GM12878 (cell line): ENCODE results near the gene EMC6. TPM values are rescaled to one million over a fixed set of nuclear protein-coding genes. Genes with fewer than 3 reads are reported as not detected.

Experiments used
- ATAC-seq: fragments of 200-7000 bp; cut with Tn5 transposase; 3 replicates; pipeline ENCODE4 v1.9.1; 2020; ENCODE audit warnings: mild to moderate bottlenecking, moderate library complexity
- BruUV-seq: library from RNA; stranded (reverse); fragments of 400-500 nt; replicated peaks from 2 replicates; lab custom pipeline; 2021; lab: Mats Ljungman, UMichigan
- CTCF ChIA-PET: fragments of 300-600 bp; sonication (Branson Sonifier 250); formaldehyde crosslinking; extraction: SDS; loops from one replicate; lab custom pipeline; 2021; ENCODE audit warnings: inconsistent platforms; lab: Yijun Ruan, JAX
- POLR2A ChIA-PET: fragments of 350-600 bp; formaldehyde crosslinking; extraction: SDS; loops from one replicate; lab custom pipeline; 2021; ENCODE audit warnings: inconsistent platforms; lab: Charles Lee
- RAD21 ChIA-PET: fragments of 300-600 bp; sonication (Branson Sonifier 250); formaldehyde crosslinking; loops from one replicate; lab custom pipeline; 2023; ENCODE audit warnings: antibody characterized with exemption; ENCODE audit not compliant: unreplicated experiment; lab: Charles Lee
- SMC1A ChIA-PET: fragments of 300-600 bp; sonication (Branson Sonifier 250); formaldehyde crosslinking; loops from one replicate; lab custom pipeline; 2023; ENCODE audit not compliant: unreplicated experiment, uncharacterized antibody; lab: Charles Lee
- DNase-seq: peaks from one replicate; pipeline ENCODE4 v3.0.0-alpha.2; 2011; ENCODE audit warnings: low read depth, low spot score
- FAIRE-seq: peaks from 3 replicates; lab custom pipeline; 2011; peaks lifted over from hg19 to GRCh38; lab: Jason Lieb, UNC
- H2AFZ ChIP-seq: 2 replicates; pipeline ENCODE4 v1.6.0; 2011; ENCODE audit warnings: low read depth, low read length, control low read depth; ENCODE audit not compliant: control insufficient read depth
- H3K27ac ChIP-seq: 2 replicates; pipeline ENCODE4 v1.5.1; 2011; ENCODE audit warnings: control low read depth; ENCODE audit not compliant: control insufficient read depth, insufficient read depth
- H3K27me3 ChIP-seq, 2 experiments: replicated peaks in 1 of 2; 2 replicates each; pipeline versions ENCODE4 v1.6.0 to v1.6.1; 2011; ENCODE audit warnings: low read length in 1 of 2; ENCODE audit not compliant: control insufficient read depth in 2 of 2, insufficient read depth in 2 of 2
- H3K36me3 ChIP-seq, 2 experiments: 2 replicates each; pipeline ENCODE4 v1.5.1; 2011; ENCODE audit warnings: low read length in 1 of 2; ENCODE audit not compliant: control insufficient read depth in 2 of 2, insufficient read depth in 2 of 2
- H3K4me1 ChIP-seq: 2 replicates; pipeline ENCODE4 v1.6.1; 2011; ENCODE audit warnings: mild to moderate bottlenecking, low read length, moderate library complexity, mixed read lengths; ENCODE audit not compliant: control insufficient read depth, insufficient read depth
- H3K4me2 ChIP-seq: 2 replicates; pipeline ENCODE4 v1.6.0; 2011; ENCODE audit warnings: control low read depth; ENCODE audit not compliant: control insufficient read depth, insufficient read depth
- H3K4me3 ChIP-seq: fragments of 200-600 bp; sonication (generic); 2 replicates; pipeline ENCODE4 v1.5.1; 2016
- H3K79me2 ChIP-seq: 2 replicates; pipeline ENCODE4 v1.6.0; 2011; ENCODE audit warnings: low read length; ENCODE audit not compliant: control insufficient read depth, insufficient read depth
- H3K9ac ChIP-seq: 2 replicates; pipeline ENCODE4 v1.8.0; 2011; ENCODE audit warnings: low read length, control low read depth, mixed read lengths; ENCODE audit not compliant: control insufficient read depth, insufficient read depth
- H3K9me3 ChIP-seq: replicated peaks from 3 replicates; pipeline ENCODE4 v1.5.1; 2011; ENCODE audit warnings: mild to moderate bottlenecking, low read length; ENCODE audit not compliant: control insufficient read depth, insufficient read depth
- H4K20me1 ChIP-seq: 2 replicates; pipeline ENCODE4 v1.6.0; 2011; ENCODE audit not compliant: control insufficient read depth, insufficient read depth
- CHD1 ChIP-seq: IDR thresholded peaks from 2 replicates; pipeline ENCODE4 v1.6.1; 2012; ENCODE audit warnings: low read depth, low read length, improper control_type of control experiment
- E2F4 ChIP-seq: IDR thresholded peaks from 2 replicates; pipeline ENCODE4 v1.6.1; 2012; ENCODE audit warnings: low read depth, low read length, improper control_type of control experiment
- ELK1 ChIP-seq: IDR thresholded peaks from 2 replicates; pipeline ENCODE4 v1.6.1; 2012; ENCODE audit warnings: low read depth, low read length, improper control_type of control experiment
- FOXK2 ChIP-seq: fragments of 450-650 bp; IDR thresholded peaks from 2 replicates; pipeline ENCODE4 v1.6.1; 2017; ENCODE audit warnings: mild to moderate bottlenecking, moderate library complexity
- FOXM1 ChIP-seq: IDR thresholded peaks from 2 replicates; pipeline ENCODE4 v1.6.1; 2012; ENCODE audit warnings: low read depth, mild to moderate bottlenecking, inconsistent platforms, low read length, moderate library complexity
- GATAD2B ChIP-seq: fragments of 450-650 bp; conservative IDR thresholded peaks from 2 replicates; pipeline ENCODE4 v1.6.1; 2017; ENCODE audit warnings: low read depth, mild to moderate bottlenecking, moderate library complexity
- PAX5 ChIP-seq: IDR thresholded peaks from 2 replicates; pipeline ENCODE4 v1.6.1; 2011; ENCODE audit warnings: low read depth, low read length, borderline replicate concordance
- PBX3 ChIP-seq: IDR thresholded peaks from 2 replicates; pipeline ENCODE4 v1.6.1; 2011; ENCODE audit warnings: mild to moderate bottlenecking, low read depth, low read length, moderate library complexity; ENCODE audit not compliant: insufficient replicate concordance
- RAD21 ChIP-seq: IDR thresholded peaks from 2 replicates; pipeline ENCODE4 v1.6.1; 2011; ENCODE audit warnings: mild to moderate bottlenecking, low read depth, low read length, moderate library complexity; ENCODE audit not compliant: insufficient read depth
- RB1 ChIP-seq: fragments of 450-650 bp; formaldehyde crosslinking; IDR thresholded peaks from 2 replicates; pipeline ENCODE4 v1.6.1; 2017; ENCODE audit warnings: mild to moderate bottlenecking, borderline replicate concordance
- RELA ChIP-seq: fragments of 450-650 bp; IDR thresholded peaks from 2 replicates; pipeline ENCODE4 v1.8.0; 2014; ENCODE audit warnings: borderline replicate concordance; ENCODE audit not compliant: partially characterized antibody
- SP1 ChIP-seq: IDR thresholded peaks from one replicate; pipeline ENCODE4 v1.6.1; 2011; ENCODE audit warnings: low read depth, low read length
- STAT3 ChIP-seq: IDR thresholded peaks from 2 replicates; pipeline ENCODE4 v1.6.1; 2011; ENCODE audit warnings: low read depth, low read length, improper control_type of control experiment
- TBL1XR1 ChIP-seq: IDR thresholded peaks from 2 replicates; pipeline ENCODE4 v1.6.1; 2012; ENCODE audit warnings: low read depth, low read length, improper control_type of control experiment
- TCF12 ChIP-seq: IDR thresholded peaks from 2 replicates; pipeline ENCODE4 v1.6.1; 2011; ENCODE audit warnings: low read depth, mild to moderate bottlenecking, low read length
- TCF3 ChIP-seq: IDR thresholded peaks from 2 replicates; pipeline ENCODE4 v1.6.1; 2012; ENCODE audit warnings: low read depth, mild to moderate bottlenecking, low read length, borderline replicate concordance; ENCODE audit not compliant: insufficient read depth
- ZNF274 ChIP-seq: IDR thresholded peaks from one replicate; pipeline ENCODE4 v1.8.0; 2011; ENCODE audit not compliant: insufficient read length, insufficient read depth
- ZNF384 ChIP-seq: IDR thresholded peaks from 2 replicates; pipeline ENCODE4 v1.6.1; 2012; ENCODE audit warnings: low read depth, mild to moderate bottlenecking, low read length, improper control_type of control experiment, borderline replicate concordance
- ZSCAN29 ChIP-seq: fragments of 450-650 bp; IDR thresholded peaks from 2 replicates; pipeline ENCODE4 v1.6.1; 2017; ENCODE audit warnings: mild to moderate bottlenecking, moderate library complexity
- WGBS: methylation state at CpG from one replicate; pipeline ENCODE4 v1.1.6; 2016; ENCODE audit warnings: low lambda C conversion rate; ENCODE audit not compliant: insufficient replicate concordance, insufficient coverage; ENCODE audit errors: missing lambda C conversion rate; 5-methylcytosine and 5-hydroxymethylcytosine counted together
- in situ Hi-C: fragments of 300-500 bp; cut with MboI; formaldehyde crosslinking; loops from 9 replicates; pipeline ENCODE4 v1.14.3; 2018; ENCODE audit warnings: mixed read lengths
- intact Hi-C: fragments of 100-400 bp; cut with micrococcal nuclease; formaldehyde crosslinking; loops from one replicate; pipeline ENCODE4 v1.14.2; 2022; ENCODE audit not compliant: unreplicated experiment
- polyA plus RNA-seq, 11 experiments: library from polyadenylated mRNA; depleted of rRNA in 4 of 11; unstranded in 6 of 11; stranded (reverse) in 5 of 11; fragments of >200 nt; fragmentation: Nextera tagmentation in 4 of 11; fragmentation: Illumina TruSeq in 1 of 11; extraction: Ambion mirVana in 4 of 11; extraction: Trizol in 1 of 11; gene quantifications; 1 replicate in 1 of 11; 2 replicates in 10 of 11; pipeline versions ENCODE4 v1.2.1 to v1.2.3, GENCODE V29; 2011 to 2016; ENCODE audit warnings: inconsistent platforms in 2 of 11, missing spikeins in 2 of 11, low read depth in 1 of 11
- total RNA-seq, 4 experiments: library from RNA; depleted of rRNA in 3 of 4; stranded (reverse); fragments of >200 nt in 3 of 4; fragmentation: Illumina TruSeq in 1 of 4; extraction: Trizol in 1 of 4; gene quantifications; 2 replicates each; pipeline versions ENCODE4 v1.2.1 to v1.2.3, GENCODE V29; 2013 to 2021

Gene EMC6
- total and polyA plus RNA-seq, 10 of the 15 experiments (the other 5 are each of a cell fraction or from before 2014, with no cell fraction given): 5.1 to 172 (median 35.9) TPM

- no peak for TF ChIP-seq ZNF274
- no peak for TF ChIP-seq PAX5
- no peak for TF ChIP-seq CHD1
- no peak for TF ChIP-seq RAD21
- TF ChIP-seq RELA: no peak
- no peak for TF ChIP-seq RB1
- no peak for TF ChIP-seq E2F4
- no peak for TF ChIP-seq ELK1
- no peak for TF ChIP-seq FOXK2
- no peak for TF ChIP-seq SP1
- no peak for TF ChIP-seq STAT3
- TF ChIP-seq GATAD2B: no peak
- TF ChIP-seq FOXM1: no peak
- TF ChIP-seq TCF12: no peak
- no peak for TF ChIP-seq ZSCAN29
- no peak for TF ChIP-seq TBL1XR1
- no peak for TF ChIP-seq PBX3
- TF ChIP-seq ZNF384: no peak
- TF ChIP-seq TCF3: no peak
- H3K9ac ChIP-seq: no peak overlapping the region
- FAIRE-seq: no peak
- peaks cover 13% of the 10 kb centered on the region for H3K79me2 ChIP-seq
- CTCF ChIA-PET: interaction anchor here (0.6 to 1.3 kb wide), 4 partner anchors 26 to 130 kb away, joined by 3 to 4 read pairs (median 4); no protein-coding TSS in a partner anchor
- POLR2A ChIA-PET: interaction anchor here (1.0 to 2.3 kb wide), 4 partner anchors 10 to 30 kb away, joined by 3 to 8 read pairs (median 4); no protein-coding TSS in a partner anchor
- intact Hi-C loops (no loop called here), in situ Hi-C loops (no loop called here)
- no peak for DNase-seq
- H4K20me1 ChIP-seq: no peaks in the 10 kb centered on the region
- no peak overlapping the region for H3K4me3 ChIP-seq
- no peak overlapping the region; the same call in 1 of the 2 replicates for H3K4me2 ChIP-seq
- SMC1A ChIA-PET: interaction anchor here (1.7 to 3.4 kb wide), 2 partner anchors 13 to 30 kb away, joined by 4 to 17 read pairs; no protein-coding TSS in a partner anchor
- no peak for ATAC-seq
- H3K9me3 ChIP-seq: peaks cover 14% of the 10 kb centered on the region; the same call in 2 of the 3 replicates
- no TSS peak for BruUV-seq
- RAD21 ChIA-PET: interaction anchor here (1.3 to 2.5 kb wide), 4 partner anchors 14 to 35 kb away, joined by 3 to 23 read pairs (median 9); no protein-coding TSS in a partner anchor
- no peak overlapping the region for H2AFZ ChIP-seq
- H3K4me1 ChIP-seq: peaks cover 32% of the 10 kb centered on the region
- H3K27me3 ChIP-seq: no peaks in the 10 kb centered on the region
- H3K27ac ChIP-seq: no peak overlapping the region
- 61% methylated on average over 11 of the region's 12 CpGs for WGBS
- H3K36me3 ChIP-seq: no peaks in the 10 kb centered on the region
Observed at GRCh38 chr17:3697103-3697476, 28.5 kb downstream of the EMC6 start.
